Embryonic facial prominence (tissue), 1 donor: ENCODE data around the gene RCCD1.

Experiments used
- DNase-seq: peaks from one replicate; pipeline ENCODE4 v3.0.0-alpha.2; 2016; ENCODE audit errors: extremely low spot score

Gene RCCD1

DNA sequence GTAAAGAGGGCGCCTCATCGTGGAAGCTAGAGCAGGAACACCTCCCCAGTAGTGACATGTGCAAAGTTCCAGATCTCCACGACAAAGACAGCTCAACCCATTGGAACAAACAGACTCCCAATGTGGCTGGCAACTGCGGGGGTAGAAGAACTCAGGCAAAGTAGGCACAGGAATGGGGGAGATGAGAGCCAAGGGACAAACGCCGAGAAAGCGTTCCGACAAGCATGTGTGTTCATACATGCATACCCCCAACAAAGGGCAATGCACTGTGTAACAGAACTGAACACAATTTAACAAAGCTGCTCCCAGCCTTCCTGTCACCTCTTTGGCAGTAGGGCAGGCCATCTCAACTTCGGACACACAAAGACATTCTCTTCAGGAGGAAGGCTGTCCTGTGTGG, 11.6 kb downstream of the RCCD1 start:
- no peak for DNase-seq

DNA sequence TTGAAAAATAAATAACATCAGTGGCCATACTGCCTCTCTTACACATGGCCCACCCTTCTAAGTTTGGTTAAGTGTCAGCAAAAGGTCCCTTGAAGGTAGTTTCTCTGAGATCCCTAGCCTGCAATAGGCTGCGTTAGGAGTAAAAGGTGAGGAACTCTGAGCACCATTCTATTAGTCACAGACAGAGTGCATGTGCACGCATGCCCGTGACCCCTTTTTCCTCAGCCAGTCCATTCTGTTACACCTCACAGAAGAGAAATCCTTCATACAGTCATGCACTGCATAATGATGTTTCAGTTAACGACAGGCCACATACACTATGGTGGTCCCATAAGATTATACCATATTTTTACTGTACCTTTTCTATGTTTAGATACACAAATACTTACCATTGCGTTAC, 12.5 kb downstream of the RCCD1 start:
- no peak for DNase-seq

DNA sequence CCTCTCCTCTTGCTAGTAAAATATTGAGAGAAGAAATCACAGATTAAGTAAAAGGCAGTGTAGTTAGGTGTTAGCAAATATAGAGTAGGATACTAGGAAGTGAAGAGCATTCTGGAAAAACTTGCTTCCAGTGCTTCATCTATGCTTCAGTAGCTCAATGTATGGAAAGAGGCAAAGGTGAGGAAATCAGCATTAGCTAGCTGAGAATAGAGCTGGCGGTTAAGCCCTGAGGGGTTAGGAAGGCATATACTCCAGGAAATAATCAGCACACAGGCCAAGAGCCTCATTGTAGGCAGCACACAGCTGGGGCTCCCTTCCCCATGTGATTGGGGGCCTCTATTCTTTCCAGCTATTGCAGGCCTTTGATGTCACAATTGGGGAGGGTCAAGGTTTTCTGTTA, 13.8 kb downstream of the RCCD1 start:
- no peak for DNase-seq

DNA sequence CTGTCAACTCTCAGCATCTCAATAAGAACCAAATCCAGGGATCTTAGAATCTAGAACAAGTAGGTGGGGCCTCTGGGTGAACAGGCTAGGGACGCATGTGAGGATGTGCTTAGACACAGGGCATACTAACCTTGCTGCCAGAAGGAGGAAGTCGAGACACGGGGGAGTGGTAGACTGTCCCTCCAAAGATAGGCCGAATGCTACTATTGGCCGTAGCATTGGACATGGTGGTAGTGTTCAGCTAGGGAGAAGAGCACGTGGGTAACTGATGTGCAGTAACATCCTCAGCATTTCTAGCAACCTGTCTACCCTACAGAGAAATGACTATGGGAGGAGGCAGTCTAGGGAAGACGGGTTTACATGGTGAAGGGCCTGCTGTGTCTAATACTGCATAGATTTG, 15.6 kb downstream of the RCCD1 start:
- no peak for DNase-seq

DNA sequence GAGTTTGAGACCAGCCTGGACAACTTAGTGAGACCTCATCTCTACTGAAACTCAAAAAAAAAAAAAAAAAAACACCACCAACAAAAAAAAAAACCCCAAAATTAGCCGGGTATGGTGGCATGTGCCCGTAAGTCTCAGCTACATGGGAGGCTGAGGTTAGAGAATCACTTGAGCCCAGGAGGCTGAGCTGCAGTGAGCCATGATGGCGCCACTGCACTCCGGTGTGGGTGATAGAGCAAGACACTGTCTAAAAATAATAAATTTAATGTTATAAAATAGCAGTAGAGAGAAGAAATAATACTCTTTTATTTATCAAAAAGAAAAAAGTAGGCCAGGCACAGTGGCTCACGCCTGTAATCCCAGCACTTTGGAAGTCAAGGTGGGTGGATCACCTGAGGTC, 17.4 kb downstream of the RCCD1 start:
- no peak for DNase-seq

DNA sequence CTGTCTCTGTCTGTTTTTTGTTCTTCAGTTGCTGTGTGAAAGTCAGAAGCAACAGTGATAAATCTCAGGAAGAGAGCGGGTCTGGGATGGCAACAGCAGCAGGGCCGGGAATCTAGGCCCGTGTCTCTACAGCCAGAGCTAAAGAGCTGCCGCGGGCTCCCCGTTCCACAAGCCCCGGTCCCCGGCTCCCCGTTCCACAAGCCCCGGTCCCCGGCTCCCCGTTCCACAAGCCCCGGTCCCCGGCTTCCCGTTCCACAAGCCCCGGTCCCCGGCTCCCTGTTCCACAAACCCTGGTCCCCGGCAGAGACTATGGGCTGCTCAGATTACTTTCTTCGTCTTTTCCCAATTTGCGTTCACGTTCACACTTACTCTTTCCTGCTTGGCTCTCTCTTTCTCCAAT, 19.5 kb downstream of the RCCD1 start:
- DNase-seq: no peak

DNA sequence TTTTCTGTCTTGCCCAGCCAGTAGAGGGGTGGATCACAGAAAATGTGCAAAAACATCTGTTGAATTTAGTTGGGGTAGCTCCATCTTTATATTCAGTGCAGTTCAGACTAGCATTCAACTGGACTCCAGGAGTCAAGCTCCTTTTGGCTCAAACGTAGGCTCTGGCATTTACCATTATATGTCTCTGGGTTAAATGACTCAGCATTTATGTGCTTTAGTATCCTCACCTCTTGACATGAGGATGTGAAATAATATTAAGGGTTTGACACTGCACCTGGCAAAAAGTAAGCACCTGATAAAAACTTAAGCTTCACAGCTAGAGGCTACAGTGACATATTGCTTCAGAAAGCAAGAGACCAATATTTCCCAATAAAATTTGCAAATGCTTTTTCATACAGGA, 24.9 kb downstream of the RCCD1 start:
- no peak for DNase-seq

DNA sequence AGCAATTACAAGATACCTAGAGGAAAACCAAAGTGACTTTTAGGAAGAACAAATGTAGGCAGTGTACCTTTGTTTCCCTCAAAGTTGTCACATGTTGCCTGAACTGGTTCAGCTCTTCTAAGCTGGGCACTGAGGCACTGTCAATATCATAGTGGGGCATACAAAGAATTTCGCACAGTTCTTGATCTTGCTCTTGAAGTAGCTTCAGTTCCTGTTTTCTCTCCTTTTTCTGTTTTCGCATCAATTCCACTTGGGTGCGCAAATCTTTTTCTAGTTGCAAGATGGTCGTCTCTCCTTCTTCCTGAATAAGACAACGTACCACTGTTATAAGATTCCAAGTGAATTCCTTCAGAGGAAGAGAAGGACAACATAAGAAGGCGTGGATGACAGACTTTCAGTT, 27.0 kb downstream of the RCCD1 start:
- no peak for DNase-seq

DNA sequence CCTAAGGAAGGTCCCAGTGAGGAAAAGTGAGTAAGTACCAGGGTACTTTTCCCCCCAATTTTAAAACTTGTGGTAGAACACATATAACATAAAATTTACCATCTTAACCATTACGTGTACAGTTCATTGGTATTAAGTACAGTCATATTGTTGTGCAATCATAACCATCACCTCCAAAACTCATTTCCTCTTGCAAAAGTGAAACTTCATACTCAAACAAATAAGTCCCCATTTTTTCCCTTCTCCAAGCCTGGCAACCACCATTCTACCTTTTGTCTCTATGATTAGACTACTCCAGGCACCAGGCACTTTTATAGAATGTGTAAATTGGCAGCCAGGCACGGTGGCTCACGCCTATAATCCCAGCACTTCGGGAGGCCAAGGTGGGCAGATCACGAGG, 27.5 kb downstream of the RCCD1 start:
- no peak for DNase-seq

DNA sequence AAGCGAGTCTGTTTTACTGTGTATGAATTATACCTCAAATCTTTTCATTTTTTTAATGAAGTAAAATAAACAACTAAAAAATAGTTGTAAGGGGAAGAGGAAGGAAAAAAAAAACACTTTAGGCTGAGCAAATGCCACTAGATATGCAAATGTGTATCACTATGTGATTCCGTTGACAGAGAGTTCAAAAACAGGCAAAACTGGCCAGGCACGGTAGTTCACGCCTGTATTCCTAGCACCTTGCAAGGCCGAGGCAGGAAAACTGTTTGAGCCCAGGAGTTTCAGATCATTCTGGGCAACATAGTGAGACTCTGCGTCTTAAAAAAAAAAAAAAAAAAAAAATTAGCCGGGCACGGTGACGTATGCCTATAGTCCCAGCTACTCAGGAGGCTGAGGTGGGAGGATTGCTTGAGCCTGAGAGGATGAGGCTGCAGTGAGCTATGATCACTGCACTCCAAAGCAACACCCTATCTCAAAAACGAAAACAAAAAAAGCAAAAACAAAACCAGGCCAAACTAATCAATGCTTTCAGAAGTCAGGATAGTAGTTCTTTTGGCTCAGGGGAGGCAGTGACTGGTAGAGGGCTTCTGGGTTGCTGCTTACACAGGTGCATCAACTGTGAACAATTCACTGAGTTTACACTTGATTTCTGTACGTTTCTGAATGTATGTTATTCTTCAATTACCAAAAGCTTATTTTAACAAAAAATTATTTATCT, 32.3 kb downstream of the RCCD1 start:
- no peak for DNase-seq

DNA sequence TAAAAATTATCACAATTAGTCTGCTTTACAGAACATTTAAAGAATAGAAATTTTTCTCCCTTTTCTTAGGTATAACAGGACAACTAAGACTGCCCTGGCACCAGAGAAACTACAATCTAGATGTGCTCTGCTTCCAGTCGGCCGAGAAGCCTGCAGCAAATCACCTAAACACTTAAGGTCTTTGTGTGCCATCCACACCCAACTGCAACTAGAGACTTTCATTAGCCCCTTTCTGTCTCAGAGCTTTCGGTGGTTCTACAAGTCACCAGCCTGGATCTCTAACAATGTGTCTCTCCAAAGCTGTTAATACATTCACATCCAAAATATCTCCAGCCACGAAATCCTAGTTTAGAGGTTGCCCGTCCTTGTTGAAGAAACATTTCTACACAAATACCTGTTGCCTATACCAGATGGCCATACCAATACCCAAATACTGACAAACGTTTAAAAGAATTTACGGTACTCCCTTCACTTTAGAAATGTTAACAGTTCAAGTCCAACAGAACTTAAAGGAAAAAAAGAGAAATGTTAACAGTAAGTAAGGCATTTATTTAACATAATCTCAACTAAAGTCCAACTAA, 33.0 kb downstream of the RCCD1 start:
- no peak for DNase-seq

DNA sequence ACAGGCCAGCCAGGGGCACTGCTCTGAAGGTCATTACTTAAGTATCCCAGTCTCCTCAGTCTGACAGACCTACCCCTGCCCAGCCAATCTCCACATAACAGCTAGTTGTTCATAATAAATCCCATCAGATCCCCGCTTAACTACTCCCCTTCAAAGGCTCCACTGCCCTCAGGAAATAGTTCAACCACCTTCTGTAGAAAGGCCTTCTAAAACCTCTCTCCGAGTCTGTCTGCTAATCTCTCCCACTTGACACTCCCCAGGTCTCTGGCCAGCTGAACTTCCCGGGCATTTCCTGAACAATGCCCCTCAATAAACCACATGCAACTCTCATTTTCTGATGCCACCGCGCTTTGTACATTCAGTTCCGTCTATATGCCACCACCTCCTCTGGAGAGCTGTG, 33.6 kb downstream of the RCCD1 start:
- no peak for DNase-seq

DNA sequence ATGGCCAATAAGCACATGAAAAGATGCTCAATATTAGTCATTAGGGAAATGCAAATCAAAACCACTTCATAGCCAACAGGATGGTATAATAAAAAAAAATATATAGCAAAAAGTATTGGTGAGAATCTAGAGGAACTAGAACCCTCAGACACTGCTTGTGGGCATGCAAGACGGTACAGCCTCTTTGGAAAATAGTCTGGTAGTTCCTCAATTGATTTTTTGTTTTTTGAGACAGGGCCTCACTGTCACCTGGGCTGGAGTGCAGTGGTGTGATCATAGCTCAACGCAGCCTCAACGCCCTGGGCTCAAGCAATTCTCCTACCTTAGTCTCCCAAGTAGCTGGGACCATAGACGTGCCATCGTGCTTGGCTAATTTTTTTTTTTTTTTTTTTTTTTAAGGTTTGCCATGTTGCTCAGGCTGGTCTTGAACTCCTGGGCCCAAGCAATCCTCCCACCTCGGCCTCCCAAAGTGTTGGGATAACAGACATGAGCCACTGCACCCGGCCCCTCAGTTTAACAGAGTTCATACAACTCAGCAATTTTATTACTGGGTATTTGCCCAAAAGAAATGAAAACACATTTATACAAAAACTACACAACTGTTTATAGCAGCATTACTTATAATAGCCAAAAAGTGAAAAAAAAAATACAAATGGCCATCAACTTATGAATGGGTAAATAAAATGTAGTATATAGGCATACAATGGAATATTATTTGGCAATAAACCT, 34.5 kb downstream of the RCCD1 start:
- no peak for DNase-seq

DNA sequence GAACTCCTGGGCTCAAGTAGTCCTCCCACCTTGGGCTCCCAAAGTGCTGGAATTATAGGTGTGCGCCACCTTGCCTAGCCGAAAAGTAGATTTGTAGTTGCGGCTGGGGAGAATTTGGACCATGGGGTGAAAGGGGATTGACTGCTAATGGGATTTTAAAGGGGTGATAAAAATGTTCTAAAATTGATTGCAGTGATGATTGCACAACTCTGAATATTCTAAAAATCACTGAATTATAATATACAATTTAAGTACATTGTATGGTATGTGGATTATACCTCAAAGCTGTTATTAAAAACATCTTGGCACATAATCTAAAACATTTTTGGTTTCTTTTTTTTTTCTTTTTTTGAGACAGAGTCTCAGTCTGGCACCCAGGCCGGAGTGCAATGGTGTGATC, 35.8 kb downstream of the RCCD1 start:
- DNase-seq: no peak

DNA sequence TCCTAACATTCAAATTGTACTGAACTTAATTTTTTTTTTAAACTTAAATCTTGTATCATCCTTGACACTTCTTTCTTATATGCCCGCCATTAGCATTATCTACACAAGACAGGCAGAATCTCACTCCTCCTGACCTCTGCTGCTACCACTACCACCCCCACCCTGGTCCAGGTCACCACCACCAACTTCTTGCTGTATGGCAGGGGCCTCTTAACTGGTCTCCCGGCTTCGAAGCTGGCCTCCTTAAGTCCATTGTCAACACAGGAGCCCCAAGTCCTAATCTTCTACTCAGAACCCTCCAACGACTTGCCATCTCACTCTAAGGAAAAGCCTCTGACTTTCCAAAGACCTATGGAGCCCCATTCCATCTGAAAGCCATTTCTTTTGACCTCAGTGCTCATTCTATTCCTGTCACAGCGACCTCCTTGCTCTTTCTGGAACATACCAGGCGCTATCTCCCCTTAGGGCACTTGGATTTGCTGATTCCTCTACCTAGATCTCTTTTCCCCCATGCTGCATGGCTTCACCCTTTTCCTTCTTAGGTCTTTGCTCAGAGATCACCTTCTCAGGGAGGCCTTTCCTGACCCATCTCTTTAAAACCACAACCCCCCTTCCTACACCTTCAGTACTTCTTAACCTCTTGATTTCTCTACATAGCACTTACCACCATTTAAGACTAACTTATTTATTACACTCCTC, 37.1 kb downstream of the RCCD1 start:
- no peak for DNase-seq

DNA sequence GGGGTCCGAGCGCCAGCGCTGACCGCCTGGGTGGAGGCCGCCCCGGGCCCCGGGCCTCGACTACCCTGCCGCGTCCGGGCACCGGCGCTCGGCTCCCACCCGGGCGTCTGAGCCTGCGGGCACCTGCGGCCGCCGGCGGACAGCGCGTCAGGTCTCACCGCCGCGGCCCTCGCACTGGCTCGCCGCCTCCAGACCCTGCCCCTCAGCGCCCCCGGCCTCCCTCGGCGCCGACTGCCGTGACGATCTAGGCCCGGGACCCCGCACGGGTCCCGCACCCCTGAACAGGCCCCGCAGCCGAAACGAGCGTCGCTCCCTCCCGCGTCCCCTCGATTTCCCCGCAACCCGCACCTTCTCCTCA, 39.4 kb downstream of the RCCD1 start:
- no peak for DNase-seq

DNA sequence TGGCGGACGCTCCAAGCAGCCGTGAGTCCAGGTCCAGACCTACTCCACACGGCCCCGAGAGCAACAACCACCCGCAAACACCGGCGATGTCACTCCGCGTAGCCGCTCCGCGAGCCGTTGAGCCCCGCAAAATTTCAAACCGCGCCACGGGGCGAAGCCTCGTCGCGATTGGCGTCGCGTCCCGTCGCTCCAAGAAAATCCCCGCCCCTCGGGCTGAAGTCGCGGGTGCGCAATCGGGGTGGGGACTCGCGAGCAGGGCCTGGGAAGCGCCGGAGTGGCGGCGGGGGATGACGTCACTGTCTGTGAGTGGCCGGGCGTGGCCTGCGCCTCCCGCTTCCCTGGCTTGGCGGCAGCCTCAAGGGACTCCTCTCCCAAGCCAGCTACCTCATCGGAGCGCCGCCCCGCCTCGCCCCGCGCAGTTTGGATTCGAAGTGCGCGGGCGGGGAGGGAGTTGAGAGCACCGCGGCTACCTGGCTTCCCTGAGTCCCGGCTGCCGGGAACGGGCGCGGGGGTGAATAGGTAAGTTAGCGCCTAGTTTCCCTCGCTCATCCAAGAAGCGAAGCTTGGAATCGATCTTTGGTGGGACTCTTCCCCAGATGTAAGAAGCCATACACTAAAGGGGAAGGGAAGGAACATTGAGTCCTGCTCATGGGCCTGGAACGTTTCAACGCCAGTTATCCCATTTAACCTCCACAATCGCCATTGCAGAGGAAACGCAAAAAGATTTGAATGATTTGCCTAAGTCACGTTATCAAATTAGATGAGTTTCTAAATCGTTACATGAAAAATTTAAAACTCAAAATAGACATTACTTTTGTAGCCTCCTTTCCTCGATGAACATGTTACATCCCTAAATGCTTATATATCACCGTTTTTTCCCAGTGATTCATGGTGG, 40.0 kb downstream of the RCCD1 start, which contains the start of gene PRC1:
TSS of gene PRC1 (minus strand) at position 119 of the 895 bp plus-strand sequence. CDS start at position 1, 118 bp downstream.
- peak; percentile 96 for DNase-seq

DNA sequence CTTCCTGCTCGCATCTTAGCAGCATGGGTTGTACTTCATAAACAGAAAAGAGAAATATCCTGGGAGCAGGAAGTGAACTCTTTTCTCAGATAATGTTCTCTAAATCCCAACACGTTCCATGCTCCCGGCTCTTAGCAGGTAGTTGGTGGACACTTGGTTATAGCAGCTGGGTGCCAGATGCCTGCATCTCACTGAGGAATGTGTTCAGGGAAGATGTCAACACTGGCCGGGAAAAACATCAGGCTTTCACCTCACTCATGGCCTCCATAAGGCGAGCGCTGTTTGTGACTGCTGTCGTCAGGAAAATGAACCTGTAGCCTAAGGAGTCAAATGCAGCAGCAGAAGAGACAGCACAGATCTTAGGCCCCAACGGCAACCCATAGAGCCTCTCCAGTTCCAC, 44.1 kb downstream of the RCCD1 start:
- DNase-seq: no peak

DNA sequence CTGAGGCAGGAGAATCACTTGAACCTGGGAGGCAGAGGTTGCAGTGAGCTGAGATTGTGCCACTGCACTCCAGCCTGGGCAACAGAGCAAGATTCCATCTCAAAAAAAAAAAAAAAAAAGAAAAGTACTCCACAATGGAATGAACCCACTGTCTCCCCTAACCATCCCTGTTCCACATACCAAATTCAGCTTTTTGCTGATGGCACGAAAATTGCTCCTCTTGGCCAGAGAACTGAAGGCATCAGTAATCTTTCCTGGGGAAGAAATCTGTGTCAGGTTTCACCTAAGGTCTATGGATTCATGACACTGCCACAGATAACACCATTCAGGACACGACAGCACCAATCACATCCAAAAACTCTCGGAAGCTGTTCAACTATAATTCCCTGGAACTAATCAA, 46.5 kb downstream of the RCCD1 start:
- DNase-seq: no peak

DNA sequence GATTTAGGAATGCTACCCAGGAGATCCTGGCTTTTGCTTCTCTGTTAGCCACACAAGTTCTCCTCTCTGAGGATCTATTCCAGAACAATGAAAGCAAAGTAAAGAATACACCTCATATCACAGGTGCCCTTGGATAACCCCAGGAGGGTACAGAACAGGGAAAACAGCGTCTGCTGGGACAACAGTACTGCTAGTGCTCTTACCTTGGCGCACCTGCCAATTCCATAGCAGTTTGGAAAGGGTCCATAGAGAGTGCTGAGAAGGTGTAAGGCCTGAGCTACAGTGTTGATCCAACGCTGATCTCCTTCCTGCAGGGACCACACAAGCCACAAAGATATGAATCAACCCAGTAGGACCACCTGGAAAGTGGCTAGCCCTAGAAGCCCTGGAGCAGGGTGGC, 52.6 kb downstream of the RCCD1 start:
- no peak for DNase-seq
